HG02759 (cell line): Measurements from ENCODE around the gene TCERG1.
"Not testable (repeated sequence)": the region's sequence is repeated elsewhere in the genome, so short reads cannot be mapped to it uniquely, and the experiment has no call there.

ENCODE experiments used
- ATAC-seq: cut with Tn5 transposase; IDR thresholded peaks from one replicate; pipeline ENCODE4 v1.9.1; 2021; ENCODE audit warnings: mild to moderate bottlenecking, moderate library complexity; ENCODE audit not compliant: unreplicated experiment

TCERG1 gene

DNA sequence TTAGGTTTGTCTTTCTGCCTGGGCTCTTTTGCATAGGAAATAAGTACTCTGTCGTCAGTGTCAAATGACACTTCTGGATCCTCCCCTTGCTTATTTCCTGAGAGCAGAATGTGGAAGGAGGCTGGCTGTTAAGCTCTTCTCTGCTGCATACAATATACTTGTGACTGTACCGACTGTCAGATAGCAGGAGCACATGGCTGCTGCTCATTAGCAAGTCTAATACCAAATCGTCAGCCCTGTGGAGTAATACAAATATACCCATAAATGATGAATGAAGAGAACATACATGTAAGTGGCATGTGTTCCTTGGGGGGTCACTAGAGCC, 69.0 kb downstream of the TCERG1 start, which contains the start of gene GPR151:
Gene GPR151, minus strand, starts transcription at position 40 of the 325 bp plus-strand sequence. CDS start 77 bp downstream, outside the sequence.
- ATAC-seq = peak; percentile 34

DNA sequence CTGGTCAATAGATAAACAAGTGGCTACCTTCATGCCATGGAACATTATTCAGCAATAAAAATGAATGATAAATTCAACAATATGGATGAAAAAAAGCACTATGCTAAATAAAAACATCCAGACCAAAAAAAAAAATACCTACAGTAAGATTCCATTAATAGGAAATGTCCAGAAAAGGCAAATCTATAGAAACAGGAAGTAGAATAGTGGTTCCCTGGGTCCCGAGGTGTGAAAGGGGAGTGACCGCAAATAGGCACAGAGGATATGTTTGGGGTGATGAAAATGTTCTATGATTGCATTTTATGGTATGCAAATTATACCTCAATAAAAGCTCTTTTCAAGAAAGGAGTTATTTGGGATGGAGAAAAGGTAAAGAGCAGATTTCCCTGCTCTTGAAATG, 72.4 kb downstream of the TCERG1 start:
- ATAC-seq = no peak

DNA sequence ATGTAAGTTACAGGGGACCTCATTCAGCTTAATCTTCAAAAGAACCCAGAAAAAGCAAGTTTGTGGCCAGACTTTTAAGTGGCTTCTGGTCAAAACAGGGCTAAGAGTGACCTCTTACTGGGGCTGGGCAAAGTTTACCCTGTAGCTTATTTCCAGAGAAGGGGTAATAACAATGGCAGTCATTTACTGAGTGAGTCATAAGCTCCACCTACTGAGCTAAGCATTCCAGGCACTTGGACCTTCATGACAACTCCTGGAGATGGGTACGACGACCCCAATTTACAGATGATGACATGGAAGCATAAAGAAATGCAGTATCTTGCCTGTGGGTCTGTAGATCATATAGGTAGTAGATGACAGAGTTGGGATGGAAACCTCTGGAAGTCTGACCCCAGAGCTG, 73.6 kb downstream of the TCERG1 start:
- ATAC-seq = no peak

DNA sequence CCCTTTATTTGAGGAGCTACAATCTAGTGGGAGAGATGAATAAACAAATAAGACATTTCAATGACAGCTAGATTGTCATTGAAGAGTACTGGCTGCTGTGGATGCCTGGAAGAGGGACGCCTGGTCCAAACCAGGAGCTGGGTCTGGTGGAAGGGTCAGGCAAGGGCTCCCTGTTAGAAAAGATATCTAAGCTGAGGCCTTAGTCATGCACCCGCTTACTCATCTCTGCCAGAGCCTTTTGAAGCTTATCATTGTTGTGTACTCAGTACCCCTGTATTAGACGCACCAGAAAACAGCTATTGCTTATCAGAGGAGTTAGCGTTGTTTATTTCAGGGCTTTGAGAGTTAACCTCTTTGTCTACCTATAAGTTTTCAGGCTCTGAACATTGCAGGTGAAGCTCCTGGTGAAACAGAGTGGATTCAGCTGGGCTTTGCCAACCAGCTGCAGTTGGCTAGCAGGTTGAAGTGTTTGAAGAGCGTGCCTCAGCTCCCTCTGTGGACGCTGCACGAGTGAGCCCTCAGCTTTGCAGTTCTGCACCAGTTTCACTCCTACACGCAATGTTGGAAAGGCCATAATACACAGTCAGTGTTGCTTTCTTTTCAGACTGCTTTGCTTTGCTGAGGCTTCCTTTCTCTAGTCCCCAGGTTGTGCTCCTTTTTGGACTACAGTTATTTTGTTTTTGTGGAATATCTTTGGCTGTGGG, 74.4 kb downstream of the TCERG1 start:
- no peak for ATAC-seq

DNA sequence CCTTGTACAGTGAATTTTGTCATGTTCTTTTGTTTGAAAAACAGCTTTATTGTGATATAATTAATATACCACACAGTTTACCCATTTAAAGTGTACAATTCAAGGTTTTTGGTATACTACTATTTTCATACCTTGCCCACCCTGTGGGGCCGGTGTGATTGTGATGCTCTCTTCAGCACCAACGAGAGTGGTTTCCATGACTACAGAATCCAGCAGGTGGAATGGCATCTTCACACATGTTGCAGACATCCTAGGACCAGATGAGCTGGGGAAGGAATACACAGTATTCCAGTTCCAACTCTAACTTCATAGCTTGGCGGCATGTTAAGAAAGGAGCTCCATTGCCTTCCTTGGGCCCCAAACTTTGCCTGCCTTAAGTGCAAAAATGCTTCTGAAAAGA, 76.6 kb downstream of the TCERG1 start:
- ATAC-seq = no peak

DNA sequence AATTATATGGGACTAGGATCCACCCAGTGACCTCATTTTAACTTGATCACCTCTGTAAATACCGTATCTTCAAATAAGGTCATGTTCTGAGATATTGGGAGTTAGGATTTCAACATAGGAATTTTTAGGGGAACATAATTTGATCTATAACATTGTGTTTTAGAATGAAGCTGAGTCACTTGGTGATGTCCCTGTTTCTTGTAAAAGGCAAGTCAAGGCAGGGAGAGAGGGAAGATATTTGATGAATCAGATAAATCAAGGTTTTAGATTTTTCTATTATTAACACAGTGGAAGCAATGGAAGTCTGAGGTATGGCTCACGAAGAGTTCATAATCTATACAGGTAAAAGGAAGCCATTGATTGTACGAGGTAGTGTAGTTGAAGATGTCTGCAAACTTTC, 80.7 kb downstream of the TCERG1 start:
- ATAC-seq = no peak

DNA sequence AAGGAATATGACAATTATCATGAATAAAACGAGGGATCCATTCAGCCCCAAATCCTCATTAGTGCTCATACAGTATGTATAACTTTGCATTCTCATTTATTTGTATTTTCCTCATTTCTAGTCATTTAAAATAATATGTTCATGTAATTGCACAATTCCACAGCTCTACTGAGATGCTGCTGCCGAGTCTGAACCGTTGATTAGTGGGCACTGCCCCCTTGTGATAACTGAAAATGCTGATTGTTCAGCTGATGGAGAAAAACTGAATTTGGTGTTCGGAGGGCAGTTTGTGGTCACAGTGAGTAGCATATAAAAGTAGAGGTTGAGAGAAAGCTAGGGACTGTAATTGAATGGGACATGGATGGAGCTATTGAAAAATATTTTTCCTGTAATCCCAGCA, 81.1 kb downstream of the TCERG1 start:
- ATAC-seq = no peak

DNA sequence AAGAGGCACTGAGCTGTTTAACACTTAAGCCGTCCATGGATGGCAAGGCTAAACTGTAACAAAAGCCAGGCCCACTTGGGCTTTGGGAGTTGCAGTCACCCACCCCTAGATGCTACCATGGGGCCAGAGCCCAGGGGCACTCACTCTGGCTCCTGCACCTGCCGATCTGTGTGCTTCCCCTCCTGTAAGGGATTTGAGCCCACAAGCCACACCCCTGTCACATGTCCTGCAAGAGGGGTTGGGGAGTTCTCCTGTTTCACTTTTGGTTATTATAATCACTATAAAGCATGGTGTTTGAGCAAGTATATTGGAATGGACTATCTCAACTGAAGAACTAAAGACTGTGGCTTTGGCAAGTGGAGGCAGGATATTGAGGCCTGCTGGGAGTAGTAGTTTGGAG, 82.9 kb downstream of the TCERG1 start:
- peak; percentile 79 for ATAC-seq

DNA sequence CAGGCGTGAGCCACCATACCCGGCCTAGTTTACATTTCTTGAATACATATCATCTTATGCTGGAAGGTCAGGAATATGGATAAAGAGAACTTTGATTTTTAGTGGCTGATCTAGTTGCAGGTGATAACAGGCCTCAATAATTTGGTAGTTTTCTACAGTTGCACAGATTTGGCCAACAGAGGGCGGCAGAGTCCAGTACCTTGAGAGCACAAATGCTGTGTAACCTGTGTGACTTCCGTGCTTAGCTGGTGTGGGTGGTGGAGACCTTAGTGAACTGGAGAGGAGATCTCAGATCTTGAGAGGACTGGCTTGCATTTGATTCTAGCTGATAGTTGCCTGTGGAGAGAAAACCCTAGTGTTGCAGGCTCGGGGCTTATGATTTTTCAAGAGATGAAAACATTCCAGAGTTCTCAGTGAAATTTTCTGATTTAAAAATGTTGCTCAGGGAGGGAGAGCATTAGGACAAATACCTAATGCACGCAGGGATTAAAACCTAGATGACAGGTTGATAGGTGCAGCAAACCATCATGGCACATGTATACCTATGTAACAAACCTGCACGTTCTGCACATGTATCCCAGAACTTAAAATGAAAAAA, 86.2 kb downstream of the TCERG1 start:
- peak; percentile 89 for ATAC-seq

DNA sequence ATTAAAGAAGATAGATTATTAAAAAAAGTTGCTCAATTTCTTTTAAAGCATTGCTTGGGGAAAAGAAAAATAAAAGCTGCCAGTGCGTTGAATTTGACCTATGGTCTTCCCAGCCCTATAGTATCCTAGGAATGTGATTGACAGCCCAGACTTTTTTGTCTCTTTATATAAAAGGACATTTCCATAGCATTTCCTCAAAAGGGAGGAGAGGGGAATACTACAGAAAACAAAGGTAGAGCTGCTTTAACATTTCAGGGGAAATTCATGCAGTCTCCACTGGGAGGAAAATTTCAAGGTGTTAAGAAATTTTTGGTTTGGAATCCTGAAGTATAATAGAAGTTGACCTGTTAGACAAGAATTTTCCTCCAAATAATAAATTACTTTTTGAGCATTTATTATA, 86.7 kb downstream of the TCERG1 start:
- no peak for ATAC-seq

DNA sequence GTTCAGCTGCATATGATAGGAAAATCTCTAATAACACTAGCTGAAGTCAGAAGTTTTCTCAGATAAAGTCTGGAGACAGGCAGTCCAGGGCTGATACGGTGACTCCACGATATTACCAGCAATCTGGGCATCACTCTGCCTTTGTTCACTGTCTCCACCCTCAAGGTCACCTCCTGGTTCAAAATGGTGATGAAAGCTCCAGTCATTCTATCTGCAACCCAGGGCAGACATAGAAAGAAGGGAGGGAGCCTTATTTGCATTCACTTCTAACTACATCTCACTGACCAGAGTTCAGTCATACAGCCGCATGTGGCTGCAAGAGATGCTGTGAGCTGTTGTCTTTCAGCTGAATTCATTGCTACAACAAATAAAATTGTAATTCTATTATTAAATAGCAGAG, 91.3 kb downstream of the TCERG1 start:
- no peak for ATAC-seq

DNA sequence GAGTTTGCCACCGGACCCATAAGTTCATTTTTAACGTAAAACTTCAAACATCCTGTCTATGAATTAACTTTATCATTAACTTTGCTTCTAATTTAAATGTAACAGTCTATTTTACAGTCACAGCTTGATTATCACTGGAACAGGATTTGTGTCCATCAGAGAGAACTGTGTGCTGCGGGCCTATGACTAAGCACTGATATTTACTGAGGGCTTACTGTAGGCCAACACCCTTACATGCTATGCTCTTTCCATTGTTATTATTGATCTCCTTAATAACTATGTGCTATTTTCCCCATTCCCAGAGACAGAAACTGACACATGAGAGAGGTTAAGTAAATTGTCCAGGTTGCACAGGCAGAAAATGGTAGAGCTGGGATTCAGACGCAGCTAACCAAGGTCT, 92.8 kb downstream of the TCERG1 start:
- no peak for ATAC-seq

DNA sequence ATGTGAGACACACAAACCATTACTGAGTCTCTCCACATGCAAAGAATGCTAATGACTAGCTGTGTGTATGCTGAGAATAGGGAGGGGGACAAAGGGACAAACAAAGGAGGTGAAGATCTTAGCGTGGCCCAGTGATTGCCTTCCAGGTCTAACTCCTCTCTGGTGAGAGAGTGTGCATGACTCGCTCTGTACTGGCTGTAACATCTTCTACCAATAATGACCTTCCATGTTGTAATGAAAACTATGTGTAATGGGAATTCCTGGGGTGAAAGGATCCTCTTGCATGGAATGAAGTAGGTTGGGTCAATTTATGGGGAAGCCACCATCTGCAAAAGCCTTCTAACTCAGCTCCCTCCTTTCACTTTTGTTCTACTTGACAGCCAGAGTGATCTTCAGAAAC, 93.3 kb downstream of the TCERG1 start:
- ATAC-seq = no peak

DNA sequence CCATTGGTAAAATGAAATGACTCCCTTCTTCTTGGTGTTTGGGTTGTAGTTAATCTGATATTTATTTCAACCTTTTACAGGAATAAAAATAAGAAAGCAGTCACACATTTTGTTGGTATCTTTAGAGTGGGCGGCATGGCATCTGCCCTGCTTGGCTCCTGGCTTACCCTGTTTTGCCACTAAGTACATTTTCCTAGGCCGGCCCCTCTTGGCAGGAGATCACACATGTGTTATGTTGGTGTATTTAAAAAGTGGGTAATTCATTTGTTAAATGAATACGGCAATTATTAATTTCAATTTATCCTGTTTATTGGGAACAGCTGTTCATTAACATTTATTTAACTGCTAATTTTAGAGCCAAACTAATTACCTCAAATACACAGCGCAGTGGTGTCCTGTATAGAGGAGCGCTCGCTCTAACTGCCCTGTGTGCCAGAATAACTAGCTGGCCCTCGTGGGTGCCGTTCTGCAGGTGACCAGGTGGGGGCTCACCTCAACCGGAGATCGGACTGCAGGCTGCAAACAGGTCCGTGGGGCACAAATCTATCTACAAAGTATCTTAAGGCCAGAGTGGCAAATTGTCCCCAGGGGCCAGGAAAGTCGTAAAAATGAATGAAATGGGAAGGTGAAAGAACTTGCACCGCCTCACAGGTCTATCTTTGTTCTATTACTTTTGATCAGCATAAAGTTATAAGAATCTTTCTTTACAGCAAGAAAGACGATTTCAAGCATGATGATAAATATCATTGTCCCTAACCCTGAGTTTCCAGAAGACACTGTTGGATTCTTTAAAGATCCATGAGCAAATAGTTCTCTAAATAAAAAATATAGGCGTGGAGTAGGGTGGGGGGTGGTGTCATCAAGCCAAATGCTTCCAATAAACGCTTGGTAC, 95.1 kb downstream of the TCERG1 start:
- ATAC-seq = peak; percentile 100

DNA sequence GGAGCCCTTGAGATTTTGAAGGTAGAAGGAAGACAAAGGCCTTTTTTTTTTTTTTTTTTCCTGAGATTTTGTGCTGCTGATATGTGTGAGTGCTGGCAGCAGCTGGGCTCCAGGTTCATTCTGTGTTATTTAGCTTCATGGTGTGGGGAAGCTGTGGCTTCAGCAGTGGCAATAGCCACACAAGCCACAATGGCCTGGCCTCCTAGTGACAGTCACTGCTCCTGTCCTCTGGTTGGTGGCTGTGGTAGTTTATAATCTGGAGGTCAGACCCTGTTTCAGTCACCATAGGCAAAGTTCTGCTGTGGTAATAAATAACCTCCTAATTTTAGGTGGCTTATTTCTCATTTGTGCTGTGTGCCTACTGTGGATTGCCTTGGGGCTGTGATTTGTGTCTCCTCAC, 97.1 kb downstream of the TCERG1 start:
- ATAC-seq = no peak

DNA sequence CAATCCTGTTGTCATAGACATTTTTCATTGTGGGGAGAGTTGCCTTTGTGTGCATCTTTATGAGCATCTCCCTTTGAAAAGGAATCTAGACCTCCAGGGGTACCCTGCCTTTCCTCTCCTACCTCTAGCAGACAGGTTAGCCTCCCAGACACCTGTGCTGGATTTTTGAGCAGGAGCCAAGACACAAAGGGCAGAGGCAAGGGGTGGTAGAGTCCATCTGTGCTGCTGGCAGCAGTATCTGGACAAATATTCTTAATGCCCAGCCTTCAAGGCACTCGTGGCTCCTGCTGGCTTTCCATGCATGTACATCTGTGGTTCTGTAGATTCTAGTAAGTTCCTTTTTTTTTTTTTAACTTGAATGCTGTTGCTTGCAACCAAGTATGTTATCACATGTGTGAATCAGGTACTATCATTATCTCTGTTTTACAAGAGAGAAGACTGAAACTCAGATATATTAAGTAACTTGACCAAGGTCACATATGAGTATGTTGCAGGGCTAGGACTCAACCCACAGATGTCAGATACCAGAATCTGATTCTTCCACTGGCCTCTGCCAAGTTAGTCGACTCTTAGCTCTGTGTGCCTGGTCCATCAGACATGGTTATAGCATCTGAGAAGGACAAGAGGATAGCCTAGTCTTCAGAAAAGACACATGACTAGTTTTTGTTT, 101.8 kb downstream of the TCERG1 start:
- ATAC-seq = no peak

DNA sequence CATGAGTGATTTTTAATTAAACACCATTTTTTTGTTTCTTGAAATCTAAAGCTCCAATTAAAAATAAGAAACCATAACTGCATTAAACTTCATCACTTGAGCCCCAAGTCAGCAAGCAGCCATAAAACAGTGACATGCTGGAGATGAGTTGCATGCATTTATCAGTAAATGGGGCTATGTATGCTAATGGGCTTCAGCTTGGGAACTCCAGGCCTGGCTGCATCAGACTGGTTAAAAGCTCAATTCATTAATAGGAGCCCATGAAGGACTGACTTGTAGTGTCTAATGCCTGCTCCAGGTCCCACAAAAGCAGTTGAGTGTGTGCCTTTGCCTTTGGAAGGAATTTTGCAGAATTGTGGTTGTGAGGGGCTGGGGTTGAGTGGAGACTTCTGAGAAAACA, 102.5 kb downstream of the TCERG1 start:
- no peak for ATAC-seq

DNA sequence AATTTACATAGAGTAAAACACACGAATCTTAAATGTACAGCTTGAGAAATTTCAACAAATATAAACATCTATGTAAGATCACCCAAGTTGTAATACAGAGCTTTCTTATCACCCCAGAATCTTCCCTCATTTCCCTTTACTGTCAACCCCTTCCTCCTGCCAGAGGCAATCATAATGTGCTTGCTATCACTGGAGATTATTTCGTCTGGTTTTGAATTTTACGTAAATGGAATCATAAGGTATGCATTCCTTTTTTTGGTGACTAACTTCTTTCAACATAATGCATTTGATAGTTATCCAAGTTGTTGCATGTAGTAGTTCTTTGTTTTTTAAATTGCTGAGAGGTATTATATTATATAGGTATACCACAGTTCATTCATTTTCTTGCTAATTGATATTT, 106.3 kb downstream of the TCERG1 start:
- no peak for ATAC-seq

DNA sequence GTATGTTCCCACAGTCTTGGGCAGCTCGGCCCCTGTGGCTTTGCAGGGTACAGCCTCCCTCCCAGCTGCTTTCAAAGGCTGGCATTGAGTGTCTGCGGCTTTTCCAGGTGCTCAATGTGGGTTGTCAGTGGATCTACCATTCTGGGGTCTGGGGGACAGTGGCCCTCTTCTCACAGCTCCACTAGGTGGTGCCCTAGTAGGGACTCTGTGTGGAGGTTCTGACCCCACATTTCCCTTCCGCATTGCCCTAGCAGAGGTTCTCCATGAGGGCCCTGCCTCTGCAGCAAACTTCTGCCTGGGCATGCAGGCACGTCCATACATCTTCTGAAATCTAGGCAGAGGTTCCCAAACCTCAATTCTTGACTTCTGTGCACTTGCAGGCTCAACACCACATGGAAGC, 109.8 kb downstream of the TCERG1 start:
- ATAC-seq = not testable (repeated sequence)

DNA sequence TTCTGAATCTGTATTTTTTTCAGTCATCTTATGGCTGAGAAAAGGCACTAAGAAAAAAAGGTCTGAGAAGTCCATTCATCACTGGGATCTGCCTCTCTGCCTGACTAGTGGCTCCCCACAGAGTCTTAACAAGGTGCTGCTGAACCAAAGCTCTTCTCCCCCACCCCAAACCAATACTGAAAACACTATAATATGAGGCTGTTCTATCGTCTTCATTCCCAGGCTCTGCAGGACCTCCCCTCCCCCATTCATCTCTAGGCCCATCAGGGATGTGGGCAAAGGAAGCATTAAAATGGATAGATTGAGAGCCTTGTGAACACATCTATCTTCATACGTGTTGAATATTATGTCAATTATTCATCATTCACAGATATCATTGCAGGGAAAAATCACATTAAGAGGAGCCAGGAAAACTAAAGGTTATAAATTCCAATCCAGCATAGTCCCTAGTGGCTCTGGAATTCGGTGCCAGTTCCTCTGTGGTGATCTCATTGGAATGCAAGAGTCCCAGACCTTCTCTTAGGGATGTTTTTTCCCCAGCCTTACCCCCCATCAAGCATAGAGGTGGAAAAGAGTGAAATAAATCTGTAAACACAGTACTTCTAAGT, 113.2 kb downstream of the TCERG1 start:
- no peak for ATAC-seq
